CD4-positive, alpha-beta memory T cell (primary cell): ENCODE measurements around the gene AK2. TPM values are rescaled to one million over a fixed set of nuclear protein-coding genes. Genes with fewer than 3 reads are reported as not detected.
A peak's percentile ranks its signal among the peaks of the same experiment; 100 is the strongest.

Source experiments
- CTCF ChIA-PET: fragments of 350-600 bp; sonication (Branson Sonifier 250); formaldehyde crosslinking; loops from one replicate; lab custom pipeline; 2021; ENCODE audit warnings: inconsistent platforms; ENCODE audit not compliant: partially characterized antibody; lab: Charles Lee
- POLR2A ChIA-PET: fragments of 350-600 bp; sonication (Branson Sonifier 250); formaldehyde crosslinking; loops from one replicate; lab custom pipeline; 2021; ENCODE audit not compliant: partially characterized antibody; lab: Charles Lee
- DNase-seq, 5 donors: peaks; one replicate each; pipeline versions ENCODE4 v3.0.0 to v3.0.0-alpha.2; 2020 to 2022; ENCODE audit warnings: mixed read lengths in 1 of 5
- H3K27ac ChIP-seq: one replicate; pipeline ENCODE4 v1.7.0; 2013; ENCODE audit warnings: low read depth, low read length
- H3K27me3 ChIP-seq: 2 replicates; pipeline ENCODE4 v1.7.0; 2013; ENCODE audit warnings: mild to moderate bottlenecking, low read length, moderate library complexity; ENCODE audit not compliant: insufficient read depth
- H3K36me3 ChIP-seq: 2 replicates; pipeline ENCODE4 v1.7.0; 2013; ENCODE audit warnings: mild to moderate bottlenecking, low read length, moderate library complexity; ENCODE audit not compliant: insufficient read depth
- H3K4me1 ChIP-seq: 2 replicates; pipeline ENCODE4 v1.7.0; 2013; ENCODE audit warnings: mild to moderate bottlenecking, low read length, moderate library complexity; ENCODE audit not compliant: insufficient read depth
- H3K4me3 ChIP-seq, 2 donors: one replicate each; pipeline ENCODE4 v1.7.0; 2013; ENCODE audit warnings: low read length in 2 of 2, mild to moderate bottlenecking in 1 of 2
- H3K9me3 ChIP-seq, 2 donors: one replicate each; pipeline ENCODE4 v1.7.0; 2013; ENCODE audit warnings: low read length in 2 of 2, control low read depth in 1 of 2; ENCODE audit not compliant: control insufficient read depth in 1 of 2
- H3K27ac Mint-ChIP-seq, 7 donors: one replicate each; pipeline ENCODE4 v1.8.0; 2020 to 2021; ENCODE audit warnings: mixed read lengths in 7 of 7, mild to moderate bottlenecking in 6 of 7, inconsistent platforms in 3 of 7, moderate library complexity in 3 of 7
- H3K27me3 Mint-ChIP-seq, 2 donors: one replicate each; pipeline ENCODE4 v1.8.0; 2020 to 2021; ENCODE audit warnings: mixed read lengths in 2 of 2
- H3K36me3 Mint-ChIP-seq, 2 donors: one replicate each; pipeline ENCODE4 v1.8.0; 2020 to 2021; ENCODE audit warnings: mixed read lengths in 2 of 2, inconsistent platforms in 1 of 2, mild to moderate bottlenecking in 1 of 2
- H3K4me1 Mint-ChIP-seq, 4 donors: one replicate each; pipeline ENCODE4 v1.8.0; 2020 to 2021; ENCODE audit warnings: mixed read lengths in 4 of 4, mild to moderate bottlenecking in 1 of 4
- H3K4me3 Mint-ChIP-seq, 8 donors: one replicate each; pipeline ENCODE4 v1.8.0; 2020 to 2021; ENCODE audit warnings: mixed read lengths in 8 of 8, mild to moderate bottlenecking in 7 of 8, moderate library complexity in 6 of 8, inconsistent platforms in 3 of 8
- H3K9me3 Mint-ChIP-seq, 8 donors: one replicate each; pipeline ENCODE4 v1.8.0; 2020 to 2021; ENCODE audit warnings: mixed read lengths in 8 of 8, mild to moderate bottlenecking in 5 of 8, inconsistent platforms in 3 of 8, moderate library complexity in 1 of 8
- intact Hi-C: fragments of 100-400 bp; cut with micrococcal nuclease; formaldehyde crosslinking; loops from one replicate; pipeline ENCODE4 v1.15.1; 2023
- polyA plus RNA-seq, 2 donors: library from polyadenylated mRNA; unstranded; fragments of 300-500 nt; fragmentation: Illumina TruSeq; gene quantifications; one replicate each; pipeline ENCODE4 v1.2.3, GENCODE V29; 2021
- total RNA-seq, 2 experiments: library from RNA; stranded (reverse); gene quantifications; one replicate each; pipeline ENCODE4 v1.2.3, GENCODE V29; 2021

The AK2 gene
- total and polyA plus RNA-seq, 4 experiments from 2014 or later: 88.5 to 148 (median 102) TPM

- Histone ChIP-seq H3K36me3 (no peaks in the 10 kb centered on the region), H3K27me3 (no peaks in the 10 kb centered on the region), H3K9me3 (no peaks in the 10 kb centered on the region), H3K4me1 (peaks cover 61% of the 10 kb centered on the region), H3K27ac (peak overlapping the region; percentile 67), H3K4me3 (no peak overlapping the region)
- CTCF ChIA-PET: interaction anchor here (1.2 to 1.4 kb wide), 4 partner anchors 20 to 52 kb away, joined by 3 to 5 read pairs (median 4); partner anchors contain the start of gene RNF19B
- H3K4me3 Mint-ChIP-seq: no peak overlapping the region
- no peaks in the 10 kb centered on the region for H3K9me3 Mint-ChIP-seq
- peak overlapping the region; percentile 87 to 98 (median 96) for H3K27ac Mint-ChIP-seq
- no peaks in the 10 kb centered on the region for H3K36me3 Mint-ChIP-seq
- no peaks in the 10 kb centered on the region for H3K27me3 Mint-ChIP-seq
- DNase-seq: no peak
- POLR2A ChIA-PET: interaction anchor here (1.0 to 6.6 kb wide), 4 partner anchors 8 to 20 kb away, joined by 4 to 60 read pairs (median 7); partner anchors contain the start of gene RNF19B
- intact Hi-C loops: no loop called here
- peaks cover 36 to 67% (median 47%) of the 10 kb centered on the region in 4 donors for H3K4me1 Mint-ChIP-seq
These were observed 51.5 kb downstream of the AK2 start for GRCh38 chr1:32985226-32985625.

DNA sequence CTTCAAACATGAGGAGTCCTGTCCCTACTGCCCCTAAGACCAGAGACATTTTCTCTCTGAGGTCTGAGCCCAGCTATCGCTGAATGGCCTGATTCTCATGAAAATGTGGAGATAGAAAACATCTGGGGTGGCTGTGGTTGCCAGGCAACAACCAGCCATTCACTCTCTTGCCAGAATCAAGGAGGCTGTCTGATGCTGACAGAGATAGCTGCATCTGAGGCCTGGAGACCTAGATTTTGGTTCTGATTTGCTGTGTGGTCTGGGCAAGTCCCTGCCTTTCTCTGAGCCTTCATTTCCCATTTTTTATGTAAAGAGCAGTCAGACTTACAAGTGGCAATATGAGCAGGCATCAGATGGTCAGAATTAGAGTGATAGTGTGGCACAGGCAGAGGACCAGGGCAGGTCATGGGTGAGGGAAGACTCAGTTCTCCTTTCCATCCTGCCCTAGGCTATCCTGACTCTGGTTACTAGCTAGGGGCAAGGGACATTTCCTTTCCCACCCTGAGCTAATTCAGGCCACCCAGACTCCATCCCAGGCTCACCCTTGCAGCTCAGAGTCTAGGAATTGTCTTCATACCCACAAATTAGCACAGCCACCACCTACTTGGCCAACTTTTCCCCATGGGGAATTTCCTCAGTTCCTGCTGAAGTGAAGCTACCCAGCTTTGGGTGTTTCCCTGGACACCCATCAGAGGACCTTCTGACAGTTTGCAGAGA lies 52.1 kb downstream of the AK2 start:
- ChIA-PET POLR2A (interaction anchor here (1.0 to 6.6 kb wide), 5 partner anchors 9 to 20 kb away, joined by 3 to 60 read pairs (median 6); partner anchors contain the start of gene RNF19B), CTCF (interaction anchor here (0.9 to 1.4 kb wide), 4 partner anchors 21 to 70 kb away, joined by 3 to 5 read pairs (median 4); no protein-coding TSS in a partner anchor)
- Histone ChIP-seq H3K27ac (peak overlapping the region; percentile 67), H3K27me3 (no peaks in the 10 kb centered on the region), H3K36me3 (no peaks in the 10 kb centered on the region), H3K4me3 (no peak overlapping the region), H3K9me3 (no peaks in the 10 kb centered on the region), H3K4me1 (peaks cover 64% of the 10 kb centered on the region)
- H3K4me1 Mint-ChIP-seq: peaks cover 34 to 64% (median 48%) of the 10 kb centered on the region in 4 donors
- intact Hi-C loops: loop anchor here (5.0 kb wide), 1 partner anchor 53 kb away; the partner anchor contains the start of gene AK2
- no peaks in the 10 kb centered on the region for H3K36me3 Mint-ChIP-seq
- no peaks in the 10 kb centered on the region for H3K9me3 Mint-ChIP-seq
- DNase-seq: peak; percentile 67 to 89 (median 82)
- H3K4me3 Mint-ChIP-seq: peak overlapping the region in 6 of 8 donors; percentile 29 to 75 (median 62)
- peak overlapping the region; percentile 87 to 98 (median 96) for H3K27ac Mint-ChIP-seq
- no peaks in the 10 kb centered on the region for H3K27me3 Mint-ChIP-seq

- CTCF ChIA-PET: interaction anchor here (0.9 to 1.4 kb wide), 3 partner anchors 20 to 70 kb away, joined by 3 to 5 read pairs (median 4); no protein-coding TSS in a partner anchor
- intact Hi-C loops: loop anchor here (5.0 kb wide), 1 partner anchor 53 kb away; the partner anchor contains the start of gene AK2
- H3K36me3 Mint-ChIP-seq: no peaks in the 10 kb centered on the region
- H3K4me1 Mint-ChIP-seq: peaks cover 31 to 58% (median 44%) of the 10 kb centered on the region in 4 donors
- peak overlapping the region; percentile 67 for H3K27ac ChIP-seq
- no peak overlapping the region for H3K4me3 ChIP-seq
- peaks cover 59% of the 10 kb centered on the region for H3K4me1 ChIP-seq
- no peaks in the 10 kb centered on the region for H3K27me3 Mint-ChIP-seq
- H3K9me3 ChIP-seq: no peaks in the 10 kb centered on the region
- no peaks in the 10 kb centered on the region for H3K36me3 ChIP-seq
- DNase-seq: no peak
- peak overlapping the region; percentile 87 to 98 (median 96) for H3K27ac Mint-ChIP-seq
- POLR2A ChIA-PET: interaction anchor here (0.6 to 6.6 kb wide), 6 partner anchors 8 to 23 kb away, joined by 3 to 60 read pairs (median 4); partner anchors contain the start of gene RNF19B
- H3K9me3 Mint-ChIP-seq: no peaks in the 10 kb centered on the region
- H3K4me3 Mint-ChIP-seq: peak overlapping the region in 6 of 8 donors; percentile 29 to 75 (median 62)
- H3K27me3 ChIP-seq: no peaks in the 10 kb centered on the region
These were observed 52.6 kb downstream of the AK2 start for GRCh38 chr1:32984090-32984454.

- Histone ChIP-seq H3K4me1 (peaks cover 51% of the 10 kb centered on the region), H3K4me3 (no peak overlapping the region), H3K27me3 (no peaks in the 10 kb centered on the region), H3K27ac (peak overlapping the region; percentile 67), H3K36me3 (no peaks in the 10 kb centered on the region), H3K9me3 (no peaks in the 10 kb centered on the region)
- no peak overlapping the region for H3K4me3 Mint-ChIP-seq
- H3K9me3 Mint-ChIP-seq: no peaks in the 10 kb centered on the region
- no peaks in the 10 kb centered on the region for H3K27me3 Mint-ChIP-seq
- CTCF ChIA-PET: no interaction called here
- POLR2A ChIA-PET: interaction anchor here (6.6 kb wide), 1 partner anchor 18 kb away, joined by 60 read pairs; the partner anchor contains the start of gene RNF19B
- intact Hi-C loops: loop anchor here (5.0 kb wide), 1 partner anchor 54 kb away; the partner anchor contains the start of gene AK2
- H3K36me3 Mint-ChIP-seq: no peaks in the 10 kb centered on the region
- peak overlapping the region; percentile 88 to 98 (median 95) for H3K27ac Mint-ChIP-seq
- no peak for DNase-seq
- H3K4me1 Mint-ChIP-seq: peaks cover 28 to 52% (median 41%) of the 10 kb centered on the region in 4 donors
These were observed 53.7 kb downstream of the AK2 start for GRCh38 chr1:32983020-32983419.

DNA sequence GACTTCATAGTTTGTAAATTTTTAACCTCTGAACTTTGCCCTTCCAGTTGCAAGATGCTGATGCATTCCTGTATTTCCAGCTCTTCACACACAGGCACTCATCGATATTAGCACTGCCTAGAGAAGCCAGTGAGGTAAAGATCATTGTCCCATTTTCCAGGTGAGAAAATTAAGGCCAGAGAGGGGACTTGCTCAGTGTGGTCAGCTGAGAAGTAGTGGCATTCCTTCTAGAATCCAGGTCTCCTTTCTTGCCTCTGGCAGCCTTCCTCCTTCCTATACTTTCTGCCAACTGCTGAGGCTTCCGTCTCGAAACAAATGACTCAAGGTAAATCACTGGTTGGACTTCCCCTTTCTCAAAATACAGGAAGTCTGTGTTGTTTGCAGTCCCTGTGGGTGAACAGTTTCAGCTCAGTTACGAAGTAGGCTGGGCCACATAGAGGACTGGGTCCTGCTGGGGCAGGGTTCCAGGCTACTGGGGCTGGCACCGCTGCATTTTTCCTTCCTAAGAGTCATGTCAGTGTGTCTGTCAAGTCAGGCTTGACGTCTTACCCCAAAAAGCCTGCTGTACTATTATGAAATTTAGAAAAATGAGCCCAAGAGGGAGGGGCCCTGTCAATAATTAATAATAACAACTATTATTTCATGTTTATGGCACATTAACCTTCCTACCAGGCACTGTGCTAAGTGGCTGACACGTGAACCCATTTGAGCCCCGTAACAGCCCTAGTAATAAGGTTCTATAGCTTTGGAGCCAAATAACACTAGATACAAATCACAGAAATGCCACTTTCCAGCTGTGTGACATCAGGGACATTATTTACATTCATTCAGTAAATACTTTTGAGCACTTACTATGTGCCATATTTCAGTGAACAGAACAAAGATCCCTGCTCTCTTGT lies 55.4 kb downstream of the AK2 start:
- intact Hi-C loops: loop anchor here (1.0 to 5.0 kb wide), 2 partner anchors 17 to 56 kb away; partner anchors contain the start of genes AK2 and RNF19B
- H3K4me3 ChIP-seq: peak overlapping the region; percentile 12 to 46

GRCh38 chr1:32980080-32980479 lies 56.6 kb downstream of the AK2 start:
- Mint-ChIP-seq H3K27me3 (no peaks in the 10 kb centered on the region), H3K27ac (peak overlapping the region; percentile 10 to 98 (median 96)), H3K4me3 (peak overlapping the region in 4 of 8 donors; percentile 9 to 85 (median 60)), H3K9me3 (no peaks in the 10 kb centered on the region), H3K4me1 (peaks cover 26 to 50% (median 35%) of the 10 kb centered on the region in 4 donors), H3K36me3 (no peaks in the 10 kb centered on the region)
- intact Hi-C loops: loop anchor here (5.0 kb wide), 1 partner anchor 57 kb away; the partner anchor contains the start of gene AK2
- H3K27ac ChIP-seq: peak overlapping the region; percentile 93
- DNase-seq: no peak
- peaks cover 48% of the 10 kb centered on the region for H3K4me1 ChIP-seq
- no peaks in the 10 kb centered on the region for H3K27me3 ChIP-seq
- H3K9me3 ChIP-seq: no peaks in the 10 kb centered on the region
- no peaks in the 10 kb centered on the region for H3K36me3 ChIP-seq
- ChIA-PET POLR2A (interaction anchor here (0.8 to 3.1 kb wide), 8 partner anchors 12 to 202 kb away, joined by 3 to 205 read pairs (median 8); partner anchors contain the start of genes AZIN2, RNF19B and TRIM62), CTCF (interaction anchor here (0.8 to 1.7 kb wide), 7 partner anchors 13 to 147 kb away, joined by 3 to 6 read pairs (median 3); partner anchors contain the start of gene RNF19B)
- no peak overlapping the region for H3K4me3 ChIP-seq

More for the DNA sequence above, 55.4 kb downstream of the AK2 start:
- no peaks in the 10 kb centered on the region for H3K36me3 Mint-ChIP-seq
- Histone ChIP-seq H3K4me1 (peaks cover 51% of the 10 kb centered on the region), H3K9me3 (no peaks in the 10 kb centered on the region), H3K27me3 (no peaks in the 10 kb centered on the region), H3K27ac (peak overlapping the region; percentile 93), H3K36me3 (no peaks in the 10 kb centered on the region)
- peak; percentile 69 to 82 (median 73) for DNase-seq
- CTCF ChIA-PET: interaction anchor here (0.7 to 1.7 kb wide), 13 partner anchors 15 to 269 kb away, joined by 3 to 6 read pairs (median 3); partner anchors contain the start of gene RNF19B
- peak overlapping the region; percentile 88 to 98 (median 96) for H3K27ac Mint-ChIP-seq
- H3K9me3 Mint-ChIP-seq: no peaks in the 10 kb centered on the region
- no peaks in the 10 kb centered on the region for H3K27me3 Mint-ChIP-seq
- POLR2A ChIA-PET: interaction anchor here (0.6 to 3.1 kb wide), 17 partner anchors 10 to 200 kb away, joined by 3 to 205 read pairs (median 5); partner anchors contain the start of genes AZIN2, RNF19B and TRIM62
- peaks cover 26 to 52% (median 41%) of the 10 kb centered on the region in 4 donors for H3K4me1 Mint-ChIP-seq
- H3K4me3 Mint-ChIP-seq: peak overlapping the region; percentile 68 to 86 (median 83)
